Stomach (tissue), 9 donors: Measurements from ENCODE around the gene SRSF6. TPM values are rescaled to one million over a fixed set of nuclear protein-coding genes. Genes with fewer than 3 reads are reported as not detected.

Experiments
- DNase-seq, 2 donors: peaks; one replicate each; pipeline versions ENCODE4 v3.0.0 to v3.0.0-alpha.2; 2013 to 2019
- H3K27ac ChIP-seq, 5 donors: fragments of 200-600 bp in 4 of 5; sonication (generic) in 4 of 5; one replicate each; pipeline ENCODE4 v1.5.1; 2013 to 2019; ENCODE audit warnings: mild to moderate bottlenecking in 1 of 5, moderate library complexity in 1 of 5
- H3K27me3 ChIP-seq, 3 donors: fragments of 200-600 bp; sonication (generic); one replicate each; pipeline ENCODE4 v1.5.1; 2017 to 2019; ENCODE audit warnings: mixed run types in 1 of 3
- H3K36me3 ChIP-seq, 4 donors: fragments of 200-600 bp; sonication (generic); 1 replicate in 3 of 4; 2 replicates in 1 of 4; pipeline ENCODE4 v1.5.1; 2016 to 2019
- H3K4me1 ChIP-seq, 4 donors: fragments of 200-600 bp; sonication (generic); one replicate each; pipeline ENCODE4 v1.5.1; 2016 to 2019
- H3K4me3 ChIP-seq, 4 donors: fragments of 200-600 bp; sonication (generic) in 3 of 4; one replicate each; pipeline ENCODE4 v1.5.1; 2016 to 2019; ENCODE audit warnings: mild to moderate bottlenecking in 1 of 4
- H3K9me3 ChIP-seq, 4 donors: fragments of 200-600 bp; sonication (generic); one replicate each; pipeline ENCODE4 v1.5.1; 2016 to 2019
- CTCF ChIP-seq, 7 experiments: fragments of 450-650 bp in 4 of 7; fragments of 200-600 bp in 3 of 7; sonication (generic) in 3 of 7; IDR thresholded peaks; one replicate each; pipeline ENCODE4 v1.5.1; 2016 to 2019; ENCODE audit warnings: antibody characterized with exemption in 7 of 7, control low read depth in 2 of 7, mild to moderate bottlenecking in 1 of 7
- EP300 ChIP-seq: sonication (generic); formaldehyde crosslinking; IDR thresholded peaks from one replicate; pipeline ENCODE4 v1.6.1; 2017; ENCODE audit warnings: antibody characterized with exemption
- POLR2A ChIP-seq, 4 donors: fragments of 450-650 bp; IDR thresholded peaks; one replicate each; pipeline ENCODE4 v1.6.1; 2016; ENCODE audit warnings: antibody characterized with exemption in 4 of 4, control low read depth in 2 of 4, mild to moderate bottlenecking in 1 of 4, moderate library complexity in 1 of 4
- POLR2AphosphoS5 ChIP-seq, 3 donors: sonication (generic); formaldehyde crosslinking; IDR thresholded peaks; one replicate each; pipeline ENCODE4 v1.6.1; 2016; ENCODE audit warnings: antibody characterized with exemption in 3 of 3
- WGBS, 5 donors: extraction: QIAGEN DNeasy Blood & Tissue Kit in 3 of 5; methylation state at CpG; one replicate each; pipeline versions ENCODE4 v1.1.5 to v1.1.7; 2013 to 2018; 5-methylcytosine and 5-hydroxymethylcytosine counted together
- intact Hi-C: fragments of 100-400 bp; cut with DNase I; formaldehyde crosslinking; loops from one replicate; pipeline ENCODE4 v1.15.1; 2023; ENCODE audit warnings: low total_unique reads
- polyA plus RNA-seq, 3 donors: library from polyadenylated mRNA; stranded (reverse); fragments of 200-250 nt; gene quantifications; one replicate each; pipeline ENCODE4 v1.2.3, GENCODE V29; 2013
- small RNA-seq, 4 donors: library from RNA; depleted of rRNA; stranded (forward); fragments of <200 nt; gene quantifications; one replicate each; pipeline ENCODE3, GENCODE V24; 2016
- total RNA-seq, 5 donors: library from RNA; depleted of rRNA; stranded (reverse); fragments of >200 nt; gene quantifications; one replicate each; pipeline versions ENCODE4 v1.1.0 to v1.2.3, GENCODE V29; 2014 to 2016
- donor health status: healthy with polysubstance abuse.
- donor health status: Bipolar disorder and iron deficiency.
- donor health status: healthy.

Gene SRSF6
- total and polyA plus RNA-seq, 8 donors: 22.8 to 109 (median 65.8) TPM

GRCh38 chr20:43511879-43512278, 54.2 kb downstream of the SRSF6 start:
- DNase-seq: no peak
- no peaks in the 10 kb centered on the region for H3K36me3 ChIP-seq
- H3K4me3 ChIP-seq: no peak overlapping the region
- no peaks in the 10 kb centered on the region for H3K9me3 ChIP-seq
- TF ChIP-seq CTCF (IDR thresholded peaks at IDR 0.05) (no peak), POLR2AphosphoS5 (IDR thresholded peaks at IDR 0.05) (no peak), POLR2A (IDR thresholded peaks at IDR 0.05) (no peak), EP300 (no peak)
- intact Hi-C loops: no loop called here
- H3K27me3 ChIP-seq: peaks cover 0 to 21% (median 15%) of the 10 kb centered on the region in 3 donors
- no peak overlapping the region for H3K27ac ChIP-seq
- 86 to 91% (median 88%) methylated on average over 1 of the region's 1 CpG for WGBS, 5 donors
- peaks cover 9 to 43% (median 38%) of the 10 kb centered on the region in 4 donors for H3K4me1 ChIP-seq

GRCh38 chr20:43513372-43513930, 55.8 kb downstream of the SRSF6 start:
- DNase-seq: no peak
- intact Hi-C loops: no loop called here
- Histone ChIP-seq H3K9me3 (no peaks in the 10 kb centered on the region), H3K4me1 (peaks cover 0 to 27% (median 23%) of the 10 kb centered on the region in 4 donors), H3K36me3 (peaks cover 0 to 4% (median 0%) of the 10 kb centered on the region in 4 donors), H3K27ac (peak overlapping the region; percentile 37 to 78 (median 67)), H3K27me3 (peaks cover 0 to 5% (median under 1%) of the 10 kb centered on the region in 3 donors), H3K4me3 (peak overlapping the region; percentile 61 to 79 (median 65))
- TF ChIP-seq EP300: no peak
- TF ChIP-seq POLR2AphosphoS5 (IDR thresholded peaks at IDR 0.05): no peak
- no peak for TF ChIP-seq POLR2A (IDR thresholded peaks at IDR 0.05)
- TF ChIP-seq CTCF (IDR thresholded peaks at IDR 0.05): no peak
- WGBS, 5 donors: 54 to 73% (median 56%) methylated on average over 5 to 10 of the region's 10 CpGs

Small RNA genes within 50 kb of the gene (small RNA-seq; reads per million reads assigned to genes)
- gene RF00019 (0 reads per million in 4 donors), gene RNU6-1251P (0 reads per million in 4 donors)

Other genes with a start within 250 kb of the SRSF6 start
- gene L3MBTL1, start 49.8 kb downstream of the SRSF6 start, total RNA-seq: 10 to 100 TPM in 3 of 5 donors, 1 to 10 TPM in 2; 8.2 to 28.7 (median 18.4) TPM
- gene L3MBTL1, start 49.8 kb downstream of the SRSF6 start, polyA plus RNA-seq: 1 to 10 TPM in 2 of 3 donors, under 1 TPM in 1; 0.76 to 6.5 (median 1.7) TPM
- 100 to 1,000 TPM in 1 of 5 donors, 10 to 100 TPM in 4; 21.7 to 118 (median 51.4) TPM for gene SGK2, start 101.1 kb downstream of the SRSF6 start, total RNA-seq
- 10 to 100 TPM in 2 of 3 donors, 1 to 10 TPM in 1; 2.1 to 19.2 (median 15.3) TPM for gene SGK2, start 101.1 kb downstream of the SRSF6 start, polyA plus RNA-seq
- gene IFT52, start 133.0 kb downstream of the SRSF6 start, total RNA-seq: 10 to 100 TPM in 1 of 5 donors, 1 to 10 TPM in 2, under 1 TPM in 1, not detected in 1; 0.45 to 41.5 (median 6.4) TPM
- gene IFT52, start 133.0 kb downstream of the SRSF6 start, polyA plus RNA-seq: 10 to 100 TPM; 12.9 to 24.9 (median 17.6) TPM
- gene MYBL2, start 209.2 kb downstream of the SRSF6 start, total RNA-seq: 10 to 100 TPM in 1 of 5 donors, 1 to 10 TPM in 4; 4.3 to 25.1 (median 5.8) TPM
- gene MYBL2, start 209.2 kb downstream of the SRSF6 start, polyA plus RNA-seq: 1 to 10 TPM; 4.1 to 9.5 (median 6.4) TPM